Osteoblast (primary cell): Measurements from ENCODE around the gene CTLA4. TPM values are rescaled to one million over a fixed set of nuclear protein-coding genes. Genes with fewer than 3 reads are reported as not detected.

Source experiments
- DNase-seq: peaks from one replicate; pipeline ENCODE4 v3.0.0; 2011; ENCODE audit warnings: low spot score, mixed read lengths; ENCODE audit not compliant: insufficient read length; ENCODE audit errors: missing footprints
- H2AFZ ChIP-seq: 2 replicates; pipeline ENCODE4 v1.6.0; 2011; ENCODE audit warnings: mild to moderate bottlenecking, low read length
- H3K27ac ChIP-seq: 2 replicates; pipeline ENCODE4 v1.5.1; 2011; ENCODE audit warnings: mild to moderate bottlenecking, low read depth, low read length, moderate library complexity
- H3K27me3 ChIP-seq: 2 replicates; pipeline ENCODE4 v1.6.0; 2012; ENCODE audit warnings: mild to moderate bottlenecking, control low read depth, inconsistent platforms, low read length, moderate library complexity; ENCODE audit not compliant: insufficient read depth
- H3K36me3 ChIP-seq: 2 replicates; pipeline ENCODE4 v1.5.1; 2011; ENCODE audit warnings: mild to moderate bottlenecking, low read length, control low read depth, moderate library complexity; ENCODE audit not compliant: insufficient read depth
- H3K4me1 ChIP-seq: 2 replicates; pipeline ENCODE4 v1.5.1; 2011; ENCODE audit warnings: mild to moderate bottlenecking, low read length, control low read depth, moderate library complexity; ENCODE audit not compliant: insufficient read depth
- H3K4me2 ChIP-seq: 2 replicates; pipeline ENCODE4 v1.6.0; 2011; ENCODE audit warnings: mild to moderate bottlenecking, low read length; ENCODE audit not compliant: insufficient read depth
- H3K4me3 ChIP-seq: fragments of 200-600 bp; sonication (generic); 3 replicates; pipeline ENCODE4 v1.5.1; 2012; ENCODE audit warnings: mild to moderate bottlenecking, low read length, inconsistent platforms; ENCODE audit not compliant: insufficient read depth
- H3K79me2 ChIP-seq: 2 replicates; pipeline ENCODE4 v1.6.0; 2012; ENCODE audit warnings: mild to moderate bottlenecking, low read length, control low read depth, inconsistent platforms; ENCODE audit not compliant: insufficient read depth
- H3K9me3 ChIP-seq: 2 replicates; pipeline ENCODE4 v1.5.1; 2011; ENCODE audit warnings: low read depth, low read length, control low read depth
- H4K20me1 ChIP-seq: 2 replicates; pipeline ENCODE4 v1.6.0; 2012; ENCODE audit warnings: mild to moderate bottlenecking, low read length, control low read depth; ENCODE audit not compliant: insufficient read depth
- total RNA-seq: library from RNA; depleted of rRNA; stranded (reverse); fragments of >200 nt; gene quantifications from 2 replicates; pipeline ENCODE4 v1.2.3, GENCODE V29; 2012
- TF ChIP-seq, protein P1 (sequence below): IDR thresholded peaks from 2 replicates; pipeline ENCODE4 v1.5.1; 2011; ENCODE audit warnings: mild to moderate bottlenecking, low read depth, low read length, moderate library complexity; ENCODE audit errors: extremely low read depth

CTLA4 gene
- total RNA-seq, 1 donor: not detected

DNA sequence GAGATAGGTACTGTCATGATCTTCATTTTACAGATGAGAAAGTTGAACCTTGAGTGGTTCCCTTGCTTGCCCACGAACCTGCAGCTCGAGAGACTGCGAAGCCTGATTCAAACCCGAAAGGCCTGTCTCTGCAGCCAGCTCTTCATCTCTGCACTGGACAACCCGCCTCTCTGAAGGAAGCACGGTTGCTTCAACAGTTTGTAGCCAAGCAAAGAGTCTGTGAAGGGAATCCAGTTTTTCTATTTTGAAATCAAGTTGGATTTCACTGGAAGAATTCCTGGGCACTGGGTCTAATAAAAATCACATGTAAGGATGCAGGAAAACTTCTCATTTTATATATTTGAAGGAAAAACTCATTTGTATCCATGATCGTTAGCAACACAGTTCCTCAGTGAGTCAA lies 47.7 kb downstream of the CTLA4 start:
- no peak for DNase-seq
- H2AFZ ChIP-seq: peak overlapping the region; percentile 37
- H3K9me3 ChIP-seq: no peaks in the 10 kb centered on the region
- H3K4me2 ChIP-seq: peak overlapping the region; percentile 86
- TF ChIP-seq, protein P1, sequence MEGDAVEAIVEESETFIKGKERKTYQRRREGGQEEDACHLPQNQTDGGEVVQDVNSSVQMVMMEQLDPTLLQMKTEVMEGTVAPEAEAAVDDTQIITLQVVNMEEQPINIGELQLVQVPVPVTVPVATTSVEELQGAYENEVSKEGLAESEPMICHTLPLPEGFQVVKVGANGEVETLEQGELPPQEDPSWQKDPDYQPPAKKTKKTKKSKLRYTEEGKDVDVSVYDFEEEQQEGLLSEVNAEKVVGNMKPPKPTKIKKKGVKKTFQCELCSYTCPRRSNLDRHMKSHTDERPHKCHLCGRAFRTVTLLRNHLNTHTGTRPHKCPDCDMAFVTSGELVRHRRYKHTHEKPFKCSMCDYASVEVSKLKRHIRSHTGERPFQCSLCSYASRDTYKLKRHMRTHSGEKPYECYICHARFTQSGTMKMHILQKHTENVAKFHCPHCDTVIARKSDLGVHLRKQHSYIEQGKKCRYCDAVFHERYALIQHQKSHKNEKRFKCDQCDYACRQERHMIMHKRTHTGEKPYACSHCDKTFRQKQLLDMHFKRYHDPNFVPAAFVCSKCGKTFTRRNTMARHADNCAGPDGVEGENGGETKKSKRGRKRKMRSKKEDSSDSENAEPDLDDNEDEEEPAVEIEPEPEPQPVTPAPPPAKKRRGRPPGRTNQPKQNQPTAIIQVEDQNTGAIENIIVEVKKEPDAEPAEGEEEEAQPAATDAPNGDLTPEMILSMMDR: no peak
- peaks cover 16% of the 10 kb centered on the region for H3K4me1 ChIP-seq
- H3K27ac ChIP-seq: no peak overlapping the region
- no peak overlapping the region for H3K4me3 ChIP-seq
- H3K79me2 ChIP-seq: no peaks in the 10 kb centered on the region
- no peaks in the 10 kb centered on the region for H4K20me1 ChIP-seq
- no peaks in the 10 kb centered on the region for H3K36me3 ChIP-seq
- no peaks in the 10 kb centered on the region for H3K27me3 ChIP-seq

DNA sequence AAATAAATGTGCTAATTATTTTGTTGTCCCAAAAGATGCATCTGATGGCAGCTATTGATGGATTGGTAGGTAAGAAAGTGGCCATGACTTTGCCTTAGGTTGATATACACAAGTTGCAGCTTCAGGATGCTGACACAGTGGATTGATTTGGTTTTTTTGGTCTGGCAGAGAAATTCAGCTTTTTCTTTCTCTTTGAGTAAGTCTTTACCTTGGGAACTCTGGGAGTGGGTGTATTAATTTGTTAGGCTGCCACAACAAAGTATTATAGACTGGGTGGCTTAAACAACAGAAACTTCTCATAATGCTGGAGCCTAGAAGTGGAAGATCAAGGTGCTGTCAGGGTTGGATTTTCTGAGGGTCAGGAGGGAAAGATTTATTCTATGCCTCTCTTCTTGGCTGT lies 49.2 kb downstream of the CTLA4 start:
- H3K9me3 ChIP-seq: no peaks in the 10 kb centered on the region
- no peak overlapping the region for H2AFZ ChIP-seq
- no peak overlapping the region for H3K27ac ChIP-seq
- H3K79me2 ChIP-seq: no peaks in the 10 kb centered on the region
- H4K20me1 ChIP-seq: no peaks in the 10 kb centered on the region
- H3K36me3 ChIP-seq: no peaks in the 10 kb centered on the region
- DNase-seq: no peak
- no peak overlapping the region for H3K4me2 ChIP-seq
- H3K27me3 ChIP-seq: peaks cover 4% of the 10 kb centered on the region
- peaks cover 13% of the 10 kb centered on the region for H3K4me1 ChIP-seq
- no peak overlapping the region for H3K4me3 ChIP-seq
- TF ChIP-seq, protein P1: no peak

DNA sequence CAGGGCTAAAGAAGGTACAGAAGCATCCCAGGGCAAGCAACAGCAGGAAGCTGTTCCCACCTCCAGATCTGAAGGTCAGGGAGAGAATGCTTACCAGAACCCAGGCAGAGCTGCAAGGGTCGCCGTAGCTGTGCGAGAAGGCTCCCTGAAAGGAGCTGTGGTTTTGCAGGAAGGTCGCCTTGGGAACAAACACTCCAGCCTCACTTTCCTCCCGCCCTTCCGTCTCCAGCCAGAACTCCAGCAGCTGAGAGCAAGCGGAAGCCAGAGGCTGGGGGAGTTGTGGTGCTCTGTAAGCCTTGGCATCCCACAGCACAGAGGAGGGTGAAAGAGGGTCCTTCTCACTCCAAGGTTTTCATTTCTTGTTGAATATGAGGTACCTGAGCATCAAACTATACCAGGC lies 50.7 kb downstream of the CTLA4 start:
- TF ChIP-seq, protein P1: no peak
- no peak for DNase-seq
- peaks cover 13% of the 10 kb centered on the region for H3K4me1 ChIP-seq

DNA sequence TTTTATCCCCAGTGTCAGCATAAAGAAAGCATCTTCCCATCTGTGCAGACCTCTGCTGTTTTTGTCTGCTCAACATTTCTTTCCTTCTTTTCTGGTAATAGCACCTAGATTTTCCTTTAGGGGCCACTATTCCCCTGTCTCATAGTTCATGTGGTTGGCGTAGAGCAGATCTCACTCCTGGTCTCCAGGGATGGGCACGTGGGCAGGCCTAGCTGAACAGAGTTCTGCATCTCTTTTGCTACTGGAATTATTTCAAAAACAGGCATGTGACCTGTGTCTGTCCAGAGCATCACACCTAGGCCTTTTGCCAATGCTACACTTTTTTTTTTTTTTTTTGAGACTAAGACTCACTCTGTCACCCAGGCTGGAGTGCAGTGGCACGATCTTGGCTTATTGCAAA lies 51.3 kb downstream of the CTLA4 start:
- H3K27ac ChIP-seq: no peak overlapping the region
- H3K9me3 ChIP-seq: no peaks in the 10 kb centered on the region
- no peak overlapping the region for H3K4me3 ChIP-seq
- DNase-seq: peak; percentile 47
- H3K36me3 ChIP-seq: no peaks in the 10 kb centered on the region
- H4K20me1 ChIP-seq: no peaks in the 10 kb centered on the region
- H3K27me3 ChIP-seq: peaks cover 4% of the 10 kb centered on the region
- H2AFZ ChIP-seq: no peak overlapping the region
- no peaks in the 10 kb centered on the region for H3K79me2 ChIP-seq
- H3K4me2 ChIP-seq: no peak overlapping the region
- TF ChIP-seq, protein P1: no peak
- H3K4me1 ChIP-seq: peaks cover 9% of the 10 kb centered on the region

More for the DNA sequence above, 50.7 kb downstream of the CTLA4 start:
- Histone ChIP-seq H4K20me1 (no peaks in the 10 kb centered on the region), H3K4me3 (no peak overlapping the region), H3K27ac (no peak overlapping the region), H3K36me3 (no peaks in the 10 kb centered on the region), H3K4me2 (no peak overlapping the region), H3K79me2 (no peaks in the 10 kb centered on the region), H3K27me3 (peaks cover 4% of the 10 kb centered on the region), H3K9me3 (no peaks in the 10 kb centered on the region), H2AFZ (no peak overlapping the region)

Other genes starting within 250 kb of the CTLA4 start
- not detected in 2 replicates for gene CD28, start 161.1 kb upstream of the CTLA4 start, total RNA-seq
- gene ICOS, start 69.0 kb downstream of the CTLA4 start, total RNA-seq: not detected in 2 replicates